ENCODE measurements around the gene DUX4.
"Not testable (repeated sequence)": the region's sequence is repeated elsewhere in the genome, so short reads cannot be mapped to it uniquely, and the experiment has no call there.

Gene DUX4

GRCh38 chr4:190173428-190173827 lies at the start of gene DUX4:
Gene DUX4, plus strand, starts transcription at chr4:190173774. Its CDS starts 0 bp downstream, at chr4:190173774.
- DNase-seq (ENCODE audit: low read depth in 2 of 2); H3K4me3 ChIP-seq (replicated peaks in 1 of 2; ENCODE audit: low read depth in 2 of 2, low read length in 2 of 2): not testable (repeated sequence)

GRCh38 chr4:190175436-190175835 lies 1.9 kb downstream of the DUX4 start:
- not testable (repeated sequence) for DNase-seq (ENCODE audit: low read depth in 2 of 2); H3K4me3 ChIP-seq (replicated peaks in 1 of 2; ENCODE audit: low read depth in 2 of 2, low read length in 2 of 2)

DNA sequence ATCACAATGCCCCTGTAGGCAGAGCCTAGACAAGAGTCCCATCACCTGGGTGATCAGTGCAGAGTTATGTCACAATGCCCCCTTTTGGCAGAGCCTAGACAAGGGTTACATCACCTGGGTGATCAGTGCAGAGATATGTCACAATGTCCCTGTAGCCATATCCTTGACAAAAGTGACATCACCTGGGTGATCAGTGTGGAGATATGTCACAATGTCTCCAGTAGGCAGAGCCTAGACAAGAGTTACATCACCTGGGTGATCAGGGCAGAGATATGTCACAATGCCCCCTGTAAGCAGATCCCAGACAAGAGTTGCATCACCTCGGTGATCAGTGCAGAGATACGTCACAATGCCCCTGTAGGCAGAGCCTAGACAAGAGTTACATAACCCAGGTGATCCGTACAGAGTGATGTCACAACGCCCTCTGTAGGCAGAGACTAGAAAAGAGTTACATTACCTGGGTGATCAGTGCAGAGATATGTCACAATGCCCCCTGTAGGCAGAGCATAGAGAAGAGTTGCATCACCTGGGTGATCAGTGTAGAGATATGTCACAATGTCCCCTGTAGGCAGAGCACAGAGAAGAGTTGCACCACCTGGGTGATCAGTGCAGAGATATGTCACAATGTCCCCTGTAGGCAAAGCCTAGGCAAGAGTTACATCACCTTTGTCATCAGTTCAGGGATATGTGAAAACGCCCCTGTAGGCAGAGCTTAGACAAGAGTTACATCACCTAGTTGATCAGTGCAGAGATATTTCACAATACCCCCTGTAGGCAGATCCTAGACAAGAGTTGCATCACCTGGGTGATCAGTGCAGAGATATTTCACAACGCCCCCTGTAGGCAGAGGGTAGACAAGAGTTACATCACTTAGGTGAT lies 4.4 kb downstream of the DUX4 start:
- H3K4me3 ChIP-seq (replicated peaks in 1 of 2; ENCODE audit: low read depth in 2 of 2, low read length in 2 of 2); DNase-seq (ENCODE audit: low read depth in 2 of 2): not testable (repeated sequence)

- not testable (repeated sequence) for DNase-seq (ENCODE audit: low read depth in 2 of 2)
Observed at GRCh38 chr4:190178606-190178990, 5.0 kb downstream of the DUX4 start.

GRCh38 chr4:190179030-190179739 lies 5.6 kb downstream of the DUX4 start:
- DNase-seq (ENCODE audit: low read depth in 2 of 2); H3K4me3 ChIP-seq (replicated peaks in 1 of 2; ENCODE audit: low read depth in 2 of 2, low read length in 2 of 2): not testable (repeated sequence)

More at GRCh38 chr4:190178606-190178990, 5.0 kb downstream of the DUX4 start:
- H3K4me3 ChIP-seq (replicated peaks in 1 of 2; ENCODE audit: low read depth in 2 of 2, low read length in 2 of 2) = not testable (repeated sequence)

DNA sequence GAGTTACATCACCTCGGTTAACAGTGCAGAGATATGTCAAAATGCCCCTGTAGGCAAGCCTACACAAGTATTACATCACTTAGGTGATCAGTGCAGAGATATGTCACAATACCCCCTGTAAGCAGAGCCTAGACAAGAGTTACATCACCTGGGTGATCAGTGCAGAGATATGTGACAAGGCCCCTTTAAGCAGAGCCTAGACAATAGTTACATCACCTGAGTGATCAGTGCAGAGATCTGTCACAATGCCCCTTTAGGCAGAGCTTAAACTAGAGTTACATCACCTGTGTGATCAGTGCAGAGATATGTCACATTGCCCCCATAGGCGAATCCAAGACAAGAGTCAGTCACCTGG lies 6.1 kb downstream of the DUX4 start:
- not testable (repeated sequence) for H3K4me3 ChIP-seq (replicated peaks in 1 of 2; ENCODE audit: low read depth in 2 of 2, low read length in 2 of 2); DNase-seq (ENCODE audit: low read depth in 2 of 2)

DNA sequence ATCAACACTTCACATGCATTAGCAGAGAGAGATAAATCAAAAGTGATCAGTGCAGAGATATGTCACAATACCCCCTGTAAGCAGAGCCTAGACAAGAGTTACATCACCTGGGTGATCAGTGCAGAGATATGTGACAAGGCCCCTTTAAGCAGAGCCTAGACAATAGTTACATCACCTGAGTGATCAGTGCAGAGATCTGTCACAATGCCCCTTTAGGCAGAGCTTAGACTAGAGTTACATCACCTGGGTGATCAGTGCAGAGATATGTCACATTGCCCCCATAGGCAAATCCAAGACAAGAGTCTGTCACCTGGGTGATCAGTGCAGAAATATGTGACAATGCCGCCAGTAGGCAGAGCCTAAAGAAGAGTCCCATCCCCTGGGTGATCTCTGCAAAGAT lies 7.4 kb downstream of the DUX4 start:
- H3K4me3 ChIP-seq (replicated peaks in 1 of 2; ENCODE audit: low read depth in 2 of 2, low read length in 2 of 2); DNase-seq (ENCODE audit: low read depth in 2 of 2): not testable (repeated sequence)

DNA sequence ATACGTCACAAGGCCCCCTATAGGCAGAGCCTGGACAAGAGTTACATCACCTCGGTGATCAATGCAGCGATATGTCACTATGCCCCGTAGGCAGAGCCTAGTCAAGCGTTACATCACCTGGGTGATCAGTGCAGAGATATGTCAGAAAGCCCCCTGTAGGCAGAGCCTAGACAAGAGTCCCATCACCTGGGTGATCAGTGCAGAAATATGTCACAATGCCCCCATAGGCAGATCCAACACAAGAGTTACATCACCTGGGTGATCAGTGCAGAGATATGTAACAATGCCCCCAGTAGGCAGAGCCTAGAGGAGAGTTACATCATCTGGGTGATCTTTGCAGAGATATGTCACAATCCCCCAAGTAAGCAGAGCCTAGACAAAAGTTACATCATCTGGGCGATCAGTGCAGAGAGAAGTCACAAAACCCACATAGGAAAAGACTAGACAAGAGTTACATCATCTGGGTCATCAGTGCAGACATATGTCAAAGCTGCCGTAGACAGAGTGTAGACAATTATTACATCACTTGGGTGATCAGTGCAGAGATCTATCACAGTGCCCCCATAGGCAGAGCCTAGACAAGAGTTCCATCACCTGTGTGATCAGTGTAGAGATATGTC lies 8.0 kb downstream of the DUX4 start:
- DNase-seq (ENCODE audit: low read depth in 2 of 2) = not testable (repeated sequence)

GRCh38 chr4:190203510-190203909 lies 29.9 kb downstream of the DUX4 start:
- not testable (repeated sequence) for H3K4me3 ChIP-seq (replicated peaks in 1 of 2; ENCODE audit: low read depth in 2 of 2, low read length in 2 of 2); DNase-seq (ENCODE audit: low read depth in 2 of 2)

More for the DNA sequence above, 8.0 kb downstream of the DUX4 start:
- H3K4me3 ChIP-seq (replicated peaks in 1 of 2; ENCODE audit: low read depth in 2 of 2, low read length in 2 of 2) = not testable (repeated sequence)
